ENCODE measurements around the gene ACACB.

The ACACB gene

GRCh38 chr12:109305547-109305946 is 189.2 kb downstream of the ACACB start:
- DNase-seq (ENCODE audit: low spot score): no peak

- DNase-seq (ENCODE audit: low spot score): no peak
Measured at GRCh38 chr12:109307051-109307450, 190.7 kb downstream of the ACACB start.

- no peak for DNase-seq (ENCODE audit: low spot score)
Measured at GRCh38 chr12:109308534-109309380, 192.4 kb downstream of the ACACB start, which contains the start of gene FOXN4. FOXN4 (minus strand) TSS chr12:109309284; CDS start chr12:109308321, 963 bp downstream.

- DNase-seq (ENCODE audit: low spot score): no peak
Measured at GRCh38 chr12:109309381-109310246, 193.2 kb downstream of the ACACB start.

- no peak for DNase-seq (ENCODE audit: low spot score)
Measured at GRCh38 chr12:109310247-109311125, 194.1 kb downstream of the ACACB start.
